GM21526 (cell line): ENCODE data around the gene FCRL3.
"Not testable (repeated sequence)": the region's sequence is repeated elsewhere in the genome, so short reads cannot be mapped to it uniquely, and the experiment has no call there.

Experiments used
- ATAC-seq: cut with Tn5 transposase; IDR thresholded peaks from one replicate; pipeline ENCODE4 v1.9.1; 2021; ENCODE audit warnings: moderate library complexity; ENCODE audit not compliant: unreplicated experiment, low FRiP score

The FCRL3 gene

GRCh38 chr1:157700732-157701131 is at the start of gene FCRL3:
TSS of gene FCRL3 (minus strand) at chr1:157700769. CDS start at chr1:157700489, 280 bp downstream.
- no peak for ATAC-seq

- no peak for ATAC-seq
Measured at GRCh38 chr1:157748262-157748817, 47.8 kb upstream of the FCRL3 start.

- no peak for ATAC-seq
Measured at GRCh38 chr1:157739229-157739901, 38.8 kb upstream of the FCRL3 start.

GRCh38 chr1:157735991-157736390 is 35.4 kb upstream of the FCRL3 start:
- ATAC-seq = not testable (repeated sequence)

GRCh38 chr1:157734321-157734720 is 33.8 kb upstream of the FCRL3 start:
- ATAC-seq = no peak

- ATAC-seq = no peak
Measured at GRCh38 chr1:157732755-157733154, 32.2 kb upstream of the FCRL3 start.

- no peak for ATAC-seq
Measured at GRCh38 chr1:157725221-157725577, 24.6 kb upstream of the FCRL3 start.

- ATAC-seq = no peak
Measured at GRCh38 chr1:157724537-157725220, 24.1 kb upstream of the FCRL3 start.

- ATAC-seq = no peak
Measured at GRCh38 chr1:157723157-157723556, 22.6 kb upstream of the FCRL3 start.

GRCh38 chr1:157721985-157722384 is 21.4 kb upstream of the FCRL3 start:
- ATAC-seq = no peak

- no peak for ATAC-seq
Measured at GRCh38 chr1:157715736-157716135, 15.2 kb upstream of the FCRL3 start.

GRCh38 chr1:157711802-157712201 is 11.2 kb upstream of the FCRL3 start:
- ATAC-seq = no peak

- ATAC-seq = no peak
Measured at GRCh38 chr1:157704878-157705277, 4.3 kb upstream of the FCRL3 start.

- ATAC-seq = no peak
Measured at GRCh38 chr1:157703981-157704380, 3.4 kb upstream of the FCRL3 start.

GRCh38 chr1:157702308-157702825 is 1.8 kb upstream of the FCRL3 start:
- ATAC-seq = no peak

GRCh38 chr1:157700305-157700704 is 264 bp downstream of the FCRL3 start:
- ATAC-seq = no peak

- ATAC-seq = no peak
Measured at GRCh38 chr1:157697781-157698569, 2.6 kb downstream of the FCRL3 start.

GRCh38 chr1:157696966-157697628 is 3.5 kb downstream of the FCRL3 start:
- no peak for ATAC-seq

- no peak for ATAC-seq
Measured at GRCh38 chr1:157695417-157695816, 5.2 kb downstream of the FCRL3 start.

GRCh38 chr1:157691285-157691920 is 9.2 kb downstream of the FCRL3 start:
- no peak for ATAC-seq
